ENCODE measurements around the gene PEPD.

The PEPD gene

DNA sequence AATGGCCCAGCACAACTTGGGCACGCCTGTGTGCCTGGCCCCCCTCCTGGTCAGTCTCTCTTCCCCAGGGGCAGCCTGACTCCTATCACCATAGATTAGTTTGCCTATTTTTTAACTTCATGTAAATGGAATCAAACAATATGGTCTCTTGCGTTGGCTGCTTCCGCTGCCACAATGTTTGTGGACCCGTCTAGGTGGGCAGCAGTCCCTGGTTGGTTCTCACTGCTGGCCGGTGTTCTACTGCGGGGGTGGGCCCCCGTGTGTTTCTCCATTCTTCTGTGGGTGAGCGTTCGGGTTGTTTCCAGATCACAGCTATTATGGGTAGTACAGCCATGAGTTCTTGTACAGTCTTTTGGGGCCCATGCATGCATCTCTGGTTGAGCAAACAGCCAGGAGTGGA, 100.8 kb downstream of the PEPD start:
- TF ChIP-seq, protein P1, sequence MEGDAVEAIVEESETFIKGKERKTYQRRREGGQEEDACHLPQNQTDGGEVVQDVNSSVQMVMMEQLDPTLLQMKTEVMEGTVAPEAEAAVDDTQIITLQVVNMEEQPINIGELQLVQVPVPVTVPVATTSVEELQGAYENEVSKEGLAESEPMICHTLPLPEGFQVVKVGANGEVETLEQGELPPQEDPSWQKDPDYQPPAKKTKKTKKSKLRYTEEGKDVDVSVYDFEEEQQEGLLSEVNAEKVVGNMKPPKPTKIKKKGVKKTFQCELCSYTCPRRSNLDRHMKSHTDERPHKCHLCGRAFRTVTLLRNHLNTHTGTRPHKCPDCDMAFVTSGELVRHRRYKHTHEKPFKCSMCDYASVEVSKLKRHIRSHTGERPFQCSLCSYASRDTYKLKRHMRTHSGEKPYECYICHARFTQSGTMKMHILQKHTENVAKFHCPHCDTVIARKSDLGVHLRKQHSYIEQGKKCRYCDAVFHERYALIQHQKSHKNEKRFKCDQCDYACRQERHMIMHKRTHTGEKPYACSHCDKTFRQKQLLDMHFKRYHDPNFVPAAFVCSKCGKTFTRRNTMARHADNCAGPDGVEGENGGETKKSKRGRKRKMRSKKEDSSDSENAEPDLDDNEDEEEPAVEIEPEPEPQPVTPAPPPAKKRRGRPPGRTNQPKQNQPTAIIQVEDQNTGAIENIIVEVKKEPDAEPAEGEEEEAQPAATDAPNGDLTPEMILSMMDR (conservative IDR thresholded peaks at IDR 0.05; ENCODE audit: low read depth) = no peak
- DNase-seq (ENCODE audit: low spot score) = no peak
- ChIA-PET CTCF (interaction anchor here (1.1 to 1.2 kb wide), 2 partner anchors 10 to 357 kb away, joined by 3 to 4 read pairs; no protein-coding TSS in a partner anchor), POLR2A (ENCODE audit: low non-redundant PET) (interaction anchor here (0.6 kb wide), 1 partner anchor 305 kb away, joined by 3 read pairs; no protein-coding TSS in a partner anchor)
- H3K27ac ChIP-seq = no peak overlapping the region

DNA sequence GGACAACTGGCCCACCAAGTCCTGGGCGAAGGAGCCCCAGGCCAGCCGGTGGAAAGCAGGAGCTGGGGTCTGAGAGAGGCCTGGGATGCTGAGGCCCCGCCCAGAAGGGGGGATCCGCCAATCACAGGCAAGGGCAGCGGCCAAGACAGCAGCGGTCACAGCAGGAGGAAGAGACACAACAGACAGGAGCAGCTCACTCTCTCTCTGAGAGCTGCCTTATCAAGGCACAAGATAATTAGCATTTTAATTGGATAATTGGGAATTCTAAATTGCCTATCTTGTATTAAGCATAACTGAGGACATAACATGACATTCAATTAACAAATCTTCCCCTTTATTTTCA, 101.8 kb downstream of the PEPD start:
- CTCF ChIA-PET = interaction anchor here (0.5 to 1.3 kb wide), 3 partner anchors 11 to 376 kb away, joined by 3 to 6 read pairs (median 3); no protein-coding TSS in a partner anchor
- TF ChIP-seq, protein P1 (conservative IDR thresholded peaks at IDR 0.05; ENCODE audit: low read depth) = no peak
- POLR2A ChIA-PET (ENCODE audit: low non-redundant PET) = no interaction called here
- no peak overlapping the region for H3K27ac ChIP-seq
- DNase-seq (ENCODE audit: low spot score) = no peak

DNA sequence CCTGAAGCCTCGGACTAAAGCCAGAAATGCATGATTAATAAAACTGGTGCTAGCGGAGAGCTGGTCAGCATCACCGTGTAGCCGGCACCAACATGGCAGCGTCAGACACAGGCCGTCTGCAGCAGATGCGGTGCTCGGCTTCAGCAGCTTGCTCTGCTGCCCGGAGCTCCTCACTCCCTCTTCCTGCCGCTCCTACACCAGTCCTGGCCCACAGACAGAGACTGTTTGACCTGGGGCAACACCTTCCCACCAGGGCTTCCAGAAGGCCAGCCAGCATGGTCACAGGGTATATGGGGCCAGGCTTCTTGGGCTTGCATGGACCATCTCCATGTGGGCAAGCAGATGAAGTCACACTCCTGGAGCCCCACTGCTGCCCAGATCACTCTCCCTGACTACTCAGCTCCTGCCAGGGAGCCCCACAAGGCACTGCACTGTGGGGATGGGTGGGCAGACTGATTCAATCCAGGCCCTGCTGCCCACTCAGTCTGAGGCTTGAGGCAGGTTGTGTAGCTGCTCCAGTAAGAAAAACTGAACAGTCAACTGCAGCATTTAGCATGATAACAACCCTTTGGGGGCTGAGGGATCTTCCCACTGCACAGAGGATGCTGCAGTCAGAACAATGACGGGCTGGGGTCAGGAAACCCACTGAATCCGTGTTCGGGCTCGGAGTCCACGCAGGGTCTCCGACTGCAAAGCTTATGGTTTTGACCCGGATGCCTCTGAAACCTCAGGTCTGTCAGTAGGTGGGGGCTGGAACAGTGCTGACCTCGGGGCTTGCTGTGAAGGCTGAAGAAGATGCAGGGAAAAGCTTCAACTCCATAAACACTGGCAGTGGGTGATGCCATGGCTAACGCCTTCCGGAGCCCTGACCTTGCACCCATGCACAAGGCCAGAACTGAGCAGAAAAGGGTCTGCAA, 102.5 kb downstream of the PEPD start:
- ChIA-PET POLR2A (ENCODE audit: low non-redundant PET) (no interaction called here), CTCF (interaction anchor here (0.5 to 1.3 kb wide), 7 partner anchors 12 to 580 kb away, joined by 3 to 6 read pairs (median 3); no protein-coding TSS in a partner anchor)
- DNase-seq (ENCODE audit: low spot score) = no peak
- no peak overlapping the region for H3K27ac ChIP-seq
- TF ChIP-seq, protein P1 (conservative IDR thresholded peaks at IDR 0.05; ENCODE audit: low read depth) = no peak

DNA sequence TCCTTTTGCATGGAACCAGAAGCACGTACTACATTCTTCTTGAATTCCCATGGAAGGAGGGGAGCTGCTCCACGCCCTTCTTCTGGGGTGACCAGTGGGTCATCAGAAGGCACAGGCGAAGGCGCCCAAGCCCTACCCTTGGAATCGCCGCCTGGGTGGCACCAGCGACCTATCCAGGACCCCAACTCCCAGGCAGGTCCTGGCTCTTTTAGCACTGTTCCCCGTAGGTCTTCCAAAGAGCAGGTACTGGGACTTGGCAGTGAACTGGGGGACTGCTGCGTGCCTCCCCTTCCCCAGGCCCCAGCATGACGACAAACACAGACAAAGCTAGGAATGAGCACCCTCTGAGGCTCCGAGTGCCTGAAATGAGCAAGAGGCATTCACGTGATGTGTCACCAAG, 103.1 kb downstream of the PEPD start:
- POLR2A ChIA-PET (ENCODE audit: low non-redundant PET) = no interaction called here
- no peak overlapping the region for H3K27ac ChIP-seq
- no peak for DNase-seq (ENCODE audit: low spot score)
- TF ChIP-seq, protein P1 (conservative IDR thresholded peaks at IDR 0.05; ENCODE audit: low read depth) = no peak
- CTCF ChIA-PET = interaction anchor here (0.5 to 1.3 kb wide), 5 partner anchors 11 to 580 kb away, joined by 3 to 6 read pairs (median 3); no protein-coding TSS in a partner anchor

DNA sequence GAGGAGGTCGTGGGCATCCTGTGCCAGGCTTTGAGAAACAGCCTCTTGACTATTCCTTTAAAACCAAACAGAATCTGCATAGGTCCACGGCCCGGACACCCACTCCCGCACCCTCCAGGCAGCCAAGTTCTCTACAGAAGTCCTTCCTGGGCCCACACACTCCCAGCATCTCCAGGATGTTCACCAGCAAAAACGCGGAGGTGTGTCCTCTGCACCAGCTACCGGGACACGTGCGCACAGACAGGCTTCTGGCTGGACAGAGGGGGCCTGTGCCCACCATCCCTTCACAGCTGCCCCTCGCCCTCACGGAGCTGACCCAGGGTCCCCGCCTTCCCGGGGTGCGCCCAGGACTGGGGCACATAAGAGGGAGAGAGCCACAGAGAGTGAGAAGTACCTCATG, 103.8 kb downstream of the PEPD start:
- TF ChIP-seq, protein P1 (conservative IDR thresholded peaks at IDR 0.05; ENCODE audit: low read depth) = no peak
- POLR2A ChIA-PET (ENCODE audit: low non-redundant PET) = no interaction called here
- CTCF ChIA-PET = interaction anchor here (3.0 kb wide), 1 partner anchor 182 kb away, joined by 10 read pairs; no protein-coding TSS in a partner anchor

DNA sequence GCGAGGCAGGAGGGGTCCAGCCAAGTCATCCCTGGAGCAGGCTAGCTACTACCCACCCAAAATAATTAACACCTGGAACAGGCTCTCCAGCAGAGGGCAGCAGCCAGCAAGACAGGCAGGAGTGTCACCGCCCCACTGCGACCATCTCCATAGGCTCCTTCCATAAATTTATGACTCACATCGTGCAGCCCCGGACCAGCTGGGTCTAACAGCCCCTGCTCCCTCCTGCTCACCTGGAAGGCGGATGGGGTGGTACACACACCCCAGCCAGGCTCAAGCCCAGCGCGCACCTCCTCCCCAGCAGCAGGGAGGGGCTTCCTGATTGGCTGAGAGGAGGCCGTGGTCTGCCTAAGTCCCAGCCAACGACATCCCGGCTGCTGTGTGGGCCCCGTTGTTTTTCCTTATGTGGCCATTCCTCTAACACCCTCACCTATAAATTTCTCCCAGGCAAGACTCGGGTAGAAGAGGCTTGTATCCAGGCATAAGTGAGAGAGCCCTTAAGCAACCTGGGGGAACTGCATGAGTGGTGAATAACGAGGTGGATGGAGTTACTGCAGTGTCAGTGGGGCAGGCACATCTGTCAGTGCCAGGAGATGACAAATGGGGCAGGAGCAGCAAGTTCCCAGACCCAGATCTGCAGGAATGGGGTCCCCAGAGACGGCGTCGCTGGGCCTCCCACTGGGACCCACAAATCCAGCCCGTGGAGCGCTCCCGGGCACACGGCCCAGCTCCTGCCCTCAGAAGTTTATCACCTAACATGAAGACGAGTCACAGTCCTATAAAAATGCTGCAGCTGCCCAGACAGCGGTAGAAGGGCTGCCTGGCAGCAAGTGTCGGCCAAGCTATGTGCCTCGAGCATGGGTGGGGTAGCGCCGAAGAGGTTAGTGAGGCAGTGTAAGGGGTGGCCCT, 105.0 kb downstream of the PEPD start:
- H3K27ac ChIP-seq = no peak overlapping the region
- POLR2A ChIA-PET (ENCODE audit: low non-redundant PET) = no interaction called here
- CTCF ChIA-PET = interaction anchor here (0.5 to 3.0 kb wide), 18 partner anchors 10 to 744 kb away, joined by 3 to 23 read pairs (median 4); no protein-coding TSS in a partner anchor
- peak; percentile 74 for DNase-seq (ENCODE audit: low spot score)
- TF ChIP-seq, protein P1 (conservative IDR thresholded peaks at IDR 0.05; ENCODE audit: low read depth) = peak; percentile 67

More for the DNA sequence above, 103.8 kb downstream of the PEPD start:
- DNase-seq (ENCODE audit: low spot score) = no peak
- H3K27ac ChIP-seq = no peak overlapping the region
